Skeletal muscle satellite cell (primary cell): ENCODE results near the gene LPIN1.
"Not testable (repeated sequence)": the region's sequence is repeated elsewhere in the genome, so short reads cannot be mapped to it uniquely, and the experiment has no call there.

Experiments used
- H3K27me3 ChIP-seq: 2 replicates; pipeline ENCODE4 v1.7.0; 2013; ENCODE audit warnings: low read length; ENCODE audit not compliant: control insufficient read depth, insufficient read depth
- H3K36me3 ChIP-seq: 2 replicates; pipeline ENCODE4 v1.7.0; 2013; ENCODE audit warnings: mild to moderate bottlenecking, control low read depth, low read length; ENCODE audit not compliant: insufficient read depth
- H3K4me1 ChIP-seq: 2 replicates; pipeline ENCODE4 v1.7.0; 2013; ENCODE audit warnings: low read length; ENCODE audit not compliant: control insufficient read depth, insufficient read depth
- H3K4me2 ChIP-seq: 2 replicates; pipeline ENCODE4 v1.7.0; 2013; ENCODE audit warnings: mild to moderate bottlenecking, low read length
- H3K4me3 ChIP-seq: 2 replicates; pipeline ENCODE4 v1.7.0; 2013; ENCODE audit warnings: low read length
- H3K9ac ChIP-seq: 2 replicates; pipeline ENCODE4 v1.7.0; 2013; ENCODE audit warnings: mild to moderate bottlenecking, low read depth, low read length, moderate library complexity
- H3K9me3 ChIP-seq: replicated peaks from 2 replicates; pipeline ENCODE4 v1.7.0; 2013; ENCODE audit warnings: mild to moderate bottlenecking, control low read depth, low read length

The LPIN1 gene

GRCh38 chr2:11835403-11835802 lies 89.0 kb downstream of the LPIN1 start:
- Histone ChIP-seq H3K4me2 (no peak overlapping the region), H3K4me1 (peaks cover 14% of the 10 kb centered on the region), H3K9me3 (no peaks in the 10 kb centered on the region), H3K9ac (no peak overlapping the region), H3K27me3 (no peaks in the 10 kb centered on the region), H3K36me3 (no peaks in the 10 kb centered on the region), H3K4me3 (no peak overlapping the region)

GRCh38 chr2:11836647-11837219 lies 90.3 kb downstream of the LPIN1 start:
- H3K36me3 ChIP-seq: no peaks in the 10 kb centered on the region
- H3K9me3 ChIP-seq: no peaks in the 10 kb centered on the region
- H3K4me3 ChIP-seq: no peak overlapping the region
- peaks cover 10% of the 10 kb centered on the region for H3K4me1 ChIP-seq
- H3K9ac ChIP-seq: no peak overlapping the region
- H3K4me2 ChIP-seq: no peak overlapping the region
- H3K27me3 ChIP-seq: no peaks in the 10 kb centered on the region

GRCh38 chr2:11837875-11838734 lies 91.7 kb downstream of the LPIN1 start:
- Histone ChIP-seq H3K36me3 (no peaks in the 10 kb centered on the region), H3K4me3 (no peak overlapping the region), H3K4me2 (no peak overlapping the region), H3K9me3 (no peaks in the 10 kb centered on the region), H3K27me3 (no peaks in the 10 kb centered on the region), H3K4me1 (peaks cover 10% of the 10 kb centered on the region), H3K9ac (no peak overlapping the region)

- no peaks in the 10 kb centered on the region for H3K4me1 ChIP-seq
- no peak overlapping the region for H3K9ac ChIP-seq
- H3K36me3 ChIP-seq: no peaks in the 10 kb centered on the region
- no peaks in the 10 kb centered on the region for H3K9me3 ChIP-seq
- no peak overlapping the region for H3K4me3 ChIP-seq
- H3K4me2 ChIP-seq: no peak overlapping the region
- no peaks in the 10 kb centered on the region for H3K27me3 ChIP-seq
These were observed 93.5 kb downstream of the LPIN1 start for GRCh38 chr2:11839916-11840315.

- H3K27me3 ChIP-seq: no peaks in the 10 kb centered on the region
- no peaks in the 10 kb centered on the region for H3K4me1 ChIP-seq
- no peaks in the 10 kb centered on the region for H3K36me3 ChIP-seq
- H3K4me2 ChIP-seq: no peak overlapping the region
- H3K9me3 ChIP-seq: no peaks in the 10 kb centered on the region
- no peak overlapping the region for H3K4me3 ChIP-seq
- no peak overlapping the region for H3K9ac ChIP-seq
These were observed 95.9 kb downstream of the LPIN1 start for GRCh38 chr2:11842336-11842735.

- H3K4me1 ChIP-seq, H3K9me3 ChIP-seq, H3K27me3 ChIP-seq, H3K4me3 ChIP-seq, H3K9ac ChIP-seq, H3K36me3 ChIP-seq, H3K4me2 ChIP-seq: not testable (repeated sequence)
These were observed 98.4 kb downstream of the LPIN1 start for GRCh38 chr2:11844798-11845197.

- not testable (repeated sequence) for H3K4me3 ChIP-seq, H3K9me3 ChIP-seq, H3K4me1 ChIP-seq, H3K4me2 ChIP-seq, H3K27me3 ChIP-seq, H3K9ac ChIP-seq, H3K36me3 ChIP-seq
These were observed 101.5 kb downstream of the LPIN1 start for GRCh38 chr2:11847935-11848334.

GRCh38 chr2:11850082-11850481 lies 103.7 kb downstream of the LPIN1 start:
- Histone ChIP-seq H3K36me3 (no peaks in the 10 kb centered on the region), H3K4me1 (peaks cover 6% of the 10 kb centered on the region), H3K4me3 (peak overlapping the region; percentile 20), H3K9ac (no peak overlapping the region), H3K27me3 (peaks cover 20% of the 10 kb centered on the region), H3K9me3 (no peaks in the 10 kb centered on the region), H3K4me2 (peak overlapping the region; percentile 71)

GRCh38 chr2:11852526-11853196 lies 106.2 kb downstream of the LPIN1 start:
- H3K4me1 ChIP-seq: peaks cover 6% of the 10 kb centered on the region
- H3K9ac ChIP-seq: no peak overlapping the region
- H3K4me2 ChIP-seq: no peak overlapping the region
- peaks cover 37% of the 10 kb centered on the region for H3K27me3 ChIP-seq
- H3K36me3 ChIP-seq: no peaks in the 10 kb centered on the region
- H3K9me3 ChIP-seq: no peaks in the 10 kb centered on the region
- no peak overlapping the region for H3K4me3 ChIP-seq

GRCh38 chr2:11853197-11853588 lies 106.8 kb downstream of the LPIN1 start:
- Histone ChIP-seq H3K36me3 (no peaks in the 10 kb centered on the region), H3K4me1 (peaks cover 6% of the 10 kb centered on the region), H3K9ac (no peak overlapping the region), H3K4me3 (no peak overlapping the region), H3K4me2 (no peak overlapping the region), H3K9me3 (no peaks in the 10 kb centered on the region), H3K27me3 (peaks cover 37% of the 10 kb centered on the region)

- Histone ChIP-seq H3K4me3 (no peak overlapping the region), H3K9me3 (no peaks in the 10 kb centered on the region), H3K4me1 (peaks cover 2% of the 10 kb centered on the region), H3K9ac (no peak overlapping the region), H3K36me3 (no peaks in the 10 kb centered on the region), H3K27me3 (peaks cover 32% of the 10 kb centered on the region), H3K4me2 (no peak overlapping the region)
These were observed 108.8 kb downstream of the LPIN1 start for GRCh38 chr2:11855064-11855760.
